SK-N-SH treated with all-trans-retinoic acid at 6 μM for 48 hours (cell line): ENCODE data around the gene HAPSTR1.

ENCODE experiments used
- CSDC2 ChIP-seq: fragments of 250-450 bp; sonication (Bioruptor Pico); IDR thresholded peaks from 2 replicates; pipeline ENCODE4 v1.5.0; 2020; ENCODE audit warnings: mild to moderate bottlenecking, moderate library complexity
- ISL1 ChIP-seq: fragments of 250-450 bp; sonication (Bioruptor Pico); IDR thresholded peaks from 2 replicates; pipeline ENCODE4 v2.1.2; 2022; ENCODE audit warnings: mild to moderate bottlenecking, moderate library complexity
- OSR1 ChIP-seq: fragments of 250-450 bp; sonication (Bioruptor Pico); IDR thresholded peaks from 2 replicates; pipeline ENCODE4 v1.8.0; 2022; ENCODE audit warnings: moderate library complexity, mild to moderate bottlenecking, inconsistent platforms
- ZFP30 ChIP-seq: fragments of 450-650 bp; formaldehyde crosslinking; IDR thresholded peaks from 2 replicates; pipeline ENCODE4 v1.5.0; 2022; ENCODE audit warnings: mild to moderate bottlenecking, moderate library complexity

DNA sequence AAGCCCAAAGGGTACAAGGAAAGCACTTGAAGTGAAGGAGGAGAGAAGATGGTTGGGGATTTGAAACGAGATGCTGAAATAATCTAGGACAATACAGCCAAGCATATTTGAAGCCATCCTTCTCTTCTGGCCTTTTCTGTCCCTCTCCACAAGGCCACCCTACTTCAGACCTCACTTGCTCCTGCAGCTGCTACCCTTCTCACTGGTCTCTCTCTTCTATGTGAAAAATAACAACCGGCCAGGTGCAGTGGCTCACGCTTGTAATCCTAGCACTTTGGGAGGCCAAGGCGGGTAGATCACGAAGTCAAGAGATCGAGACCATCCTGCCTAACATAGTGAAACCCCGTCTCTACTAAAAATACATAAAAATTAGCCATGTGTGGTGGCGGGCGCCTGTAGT, 33.2 kb upstream of the HAPSTR1 start:
- TF ChIP-seq CSDC2 (CRISPR knock-in tag) (no peak), OSR1 (CRISPR knock-in tag) (no peak), ZFP30 (CRISPR knock-in tag) (no peak), ISL1 (CRISPR knock-in tag) (no peak)
